NCI-H82 treated with DMSO at 0.1 percent for 48 hours (cell line): ENCODE results near the gene CAPN2.

Experiments
- DNase-seq: peaks from one replicate; lab custom pipeline; 2025; ENCODE audit not compliant: unreplicated experiment; lab: John Stamatoyannopoulos, UW

Gene CAPN2

DNA sequence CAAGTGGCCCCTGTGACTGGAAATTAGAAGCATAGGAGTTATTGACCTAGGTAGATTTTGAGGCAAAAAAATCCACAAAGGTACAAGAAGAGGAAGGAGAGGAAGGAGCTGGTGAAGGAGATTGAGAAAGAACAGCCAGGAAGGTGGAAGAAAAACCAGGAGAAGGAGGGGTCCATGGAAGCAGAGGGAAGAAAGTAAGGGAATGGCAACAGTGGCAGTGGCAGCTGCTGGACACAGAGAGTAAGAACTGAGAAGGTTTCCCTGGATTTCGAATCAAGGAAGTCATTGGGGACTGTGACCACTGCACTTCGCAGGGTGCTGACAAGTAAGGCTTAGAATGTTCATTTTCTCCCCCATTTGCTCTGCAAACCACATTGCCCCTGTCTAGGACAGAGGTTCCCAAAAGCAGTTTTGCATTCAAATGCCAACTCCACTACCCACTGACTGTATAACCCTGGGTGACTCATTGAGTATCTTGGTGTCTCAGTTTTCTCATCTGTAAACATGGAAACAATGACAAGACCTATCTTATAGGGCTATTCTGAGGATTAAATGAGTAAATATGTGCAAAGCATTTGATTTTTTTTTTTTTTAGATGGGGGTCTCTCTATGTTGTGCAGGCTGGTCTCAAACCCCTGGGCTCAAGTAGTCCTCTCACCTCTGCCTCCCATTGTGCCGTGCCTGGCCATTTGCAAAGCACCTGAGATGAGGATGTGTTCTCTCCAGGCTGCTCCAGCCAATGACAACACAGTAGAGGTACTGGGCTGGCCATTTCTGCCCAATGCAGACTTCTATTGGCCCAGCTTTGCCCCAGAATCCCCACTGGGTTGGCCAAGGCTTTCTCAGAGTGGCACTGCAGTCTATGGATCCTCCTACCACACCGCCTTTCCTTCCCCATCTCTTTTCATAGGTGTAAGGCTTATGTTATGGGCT is 9.3 kb upstream of the CAPN2 start:
- DNase-seq = no peak

DNA sequence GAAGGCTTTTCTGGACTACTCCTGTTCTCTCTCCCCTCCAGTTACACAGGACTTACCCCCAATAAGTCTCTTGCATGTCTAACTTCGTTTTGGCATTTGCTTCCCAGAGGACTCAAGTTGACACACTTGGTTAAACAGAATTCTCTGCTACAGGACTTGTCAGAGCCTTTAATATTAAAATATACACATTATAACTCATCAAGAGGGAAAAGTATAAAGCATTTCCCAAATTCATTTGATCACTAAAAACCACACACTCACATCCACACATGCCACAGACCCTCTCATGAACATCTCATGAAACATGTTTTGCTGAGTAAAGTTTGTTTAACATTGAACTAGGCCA is 8.7 kb upstream of the CAPN2 start:
- no peak for DNase-seq

DNA sequence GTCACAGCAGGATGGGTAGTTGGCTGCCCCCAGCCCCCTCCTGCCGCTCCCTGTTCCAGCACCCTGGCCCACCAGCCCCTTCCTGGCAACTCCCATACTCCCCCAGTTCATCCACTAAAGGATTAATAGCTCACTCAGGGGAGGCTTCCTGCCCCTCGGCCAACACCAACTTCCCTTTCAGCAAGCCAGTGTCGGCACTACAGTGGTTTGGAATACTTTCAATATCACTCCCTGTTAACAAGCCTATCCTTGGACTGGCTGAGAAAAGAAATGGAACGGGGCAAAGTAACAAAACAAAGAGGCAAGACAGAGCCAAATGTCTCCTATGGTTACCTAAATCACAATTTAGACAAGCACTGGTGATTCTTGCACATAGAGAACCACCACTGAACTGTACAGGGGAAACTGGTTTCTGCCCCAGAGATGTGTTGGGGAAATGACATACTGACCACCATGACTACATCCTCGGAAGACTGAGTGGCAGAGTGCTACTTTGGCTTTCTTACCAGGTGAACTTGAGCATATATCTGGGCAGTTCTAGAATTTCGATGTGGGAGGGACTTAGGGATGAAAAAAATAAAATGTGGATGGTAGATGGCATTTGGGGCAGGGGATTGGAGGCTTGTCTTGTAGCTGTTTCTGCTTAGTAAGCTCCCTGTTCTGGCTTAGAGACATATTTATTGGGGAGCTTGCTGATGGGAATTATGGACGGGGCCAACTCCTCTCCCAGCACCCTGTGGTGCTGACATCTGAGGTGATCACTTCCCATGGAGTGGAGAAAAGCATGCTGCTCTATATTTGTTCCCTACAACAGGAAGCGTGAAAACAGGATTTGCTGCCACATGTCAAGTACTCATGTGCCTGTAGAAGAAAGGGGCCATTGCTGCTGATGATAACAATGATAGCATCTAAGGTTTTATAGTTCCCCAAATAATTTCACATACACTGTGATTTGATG is 7.1 kb upstream of the CAPN2 start:
- DNase-seq = no peak

DNA sequence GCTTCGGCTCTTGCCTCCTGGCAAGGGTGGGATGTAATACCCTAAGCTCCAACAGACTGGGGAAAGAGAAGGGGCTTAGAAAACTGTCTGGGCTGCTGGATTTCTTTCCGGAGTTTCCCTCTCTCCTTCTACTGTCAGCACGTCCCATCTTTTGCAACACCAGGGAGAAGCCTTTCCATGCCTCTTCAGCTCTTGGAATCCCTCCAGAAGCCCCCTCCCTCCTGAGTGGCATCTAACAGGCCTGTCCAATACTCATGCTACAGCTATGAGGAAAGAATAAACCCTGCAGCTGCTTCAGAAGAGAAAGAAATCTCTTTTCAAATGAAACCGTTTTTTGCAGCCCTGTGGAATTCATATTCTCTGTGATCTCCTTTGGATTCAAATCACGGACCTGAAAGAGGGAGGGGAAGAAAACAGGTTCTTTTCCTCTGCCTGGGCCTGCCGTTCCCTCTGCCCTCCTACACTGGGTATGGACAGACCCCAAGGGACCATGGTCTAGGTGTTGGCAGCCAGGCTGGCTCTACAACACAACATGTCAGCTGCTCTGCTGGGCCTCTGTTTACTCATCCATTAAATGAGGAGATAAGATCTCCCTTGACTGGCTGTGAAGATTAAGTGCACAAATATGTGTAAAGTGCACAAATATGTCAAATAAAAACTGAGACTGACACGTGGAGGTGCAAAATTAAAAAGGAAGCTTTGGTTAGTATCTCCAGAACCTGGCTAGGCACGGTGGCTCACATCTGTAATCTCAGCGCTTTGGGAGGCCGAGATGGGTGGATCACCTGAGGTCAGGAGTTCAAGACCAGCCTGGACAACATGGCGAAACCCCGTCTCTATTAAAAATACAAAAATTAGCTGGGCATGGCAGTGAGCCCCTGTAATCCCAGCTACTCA is 6.0 kb upstream of the CAPN2 start:
- DNase-seq = peak; percentile 9

DNA sequence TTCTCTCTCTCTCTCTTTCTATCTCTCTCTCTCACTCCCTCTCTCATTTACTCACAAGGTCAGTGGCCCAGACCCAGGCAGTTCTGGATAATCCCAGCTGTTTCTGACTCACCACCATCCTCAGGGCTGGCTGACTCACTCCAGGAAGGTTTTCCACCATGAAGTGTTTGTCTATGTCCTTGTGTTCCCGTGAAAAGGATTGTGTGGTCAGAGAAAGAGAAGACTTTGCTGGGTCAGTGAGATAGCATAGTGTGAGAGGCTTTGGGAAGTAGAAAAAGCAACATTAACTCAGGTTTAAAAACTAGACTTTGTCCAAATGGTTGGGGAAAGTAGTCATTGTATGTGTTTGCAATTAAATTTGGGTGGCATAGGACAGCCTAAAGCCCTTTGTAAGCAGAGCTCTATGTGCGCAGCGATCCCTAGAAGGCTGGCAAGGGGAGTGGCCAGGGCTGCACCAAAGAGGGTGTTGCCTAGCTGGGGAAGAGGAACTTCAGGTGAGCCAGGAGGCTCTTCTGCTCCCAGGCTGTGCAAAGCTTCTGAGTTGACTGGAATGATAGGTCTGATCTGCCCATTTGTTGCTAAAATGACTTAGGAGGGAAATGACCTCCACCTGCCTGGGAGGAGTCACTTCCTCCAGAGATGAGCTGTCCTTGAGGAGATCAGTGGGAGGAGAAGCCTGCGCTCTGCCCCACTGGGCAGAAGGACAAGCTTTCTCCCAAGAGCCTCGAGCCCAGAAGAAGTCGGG is 4.9 kb upstream of the CAPN2 start:
- no peak for DNase-seq

DNA sequence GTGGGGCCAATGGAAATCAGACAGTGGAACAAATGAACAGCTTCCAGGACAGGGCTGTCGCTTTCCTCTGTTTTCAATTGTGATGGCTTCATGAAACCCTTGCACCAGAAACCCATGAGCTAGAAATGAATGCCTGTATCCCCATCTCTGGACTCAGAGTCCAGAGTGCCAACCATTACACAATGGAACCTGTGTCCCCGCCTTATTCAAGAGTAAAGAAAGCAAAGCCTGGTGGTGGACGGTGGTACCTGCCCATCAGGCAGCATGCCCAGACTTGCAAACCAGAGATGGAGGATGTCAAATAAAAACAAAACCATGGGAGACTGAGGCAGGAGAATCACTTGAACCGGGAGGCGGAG is 4.4 kb upstream of the CAPN2 start:
- no peak for DNase-seq

DNA sequence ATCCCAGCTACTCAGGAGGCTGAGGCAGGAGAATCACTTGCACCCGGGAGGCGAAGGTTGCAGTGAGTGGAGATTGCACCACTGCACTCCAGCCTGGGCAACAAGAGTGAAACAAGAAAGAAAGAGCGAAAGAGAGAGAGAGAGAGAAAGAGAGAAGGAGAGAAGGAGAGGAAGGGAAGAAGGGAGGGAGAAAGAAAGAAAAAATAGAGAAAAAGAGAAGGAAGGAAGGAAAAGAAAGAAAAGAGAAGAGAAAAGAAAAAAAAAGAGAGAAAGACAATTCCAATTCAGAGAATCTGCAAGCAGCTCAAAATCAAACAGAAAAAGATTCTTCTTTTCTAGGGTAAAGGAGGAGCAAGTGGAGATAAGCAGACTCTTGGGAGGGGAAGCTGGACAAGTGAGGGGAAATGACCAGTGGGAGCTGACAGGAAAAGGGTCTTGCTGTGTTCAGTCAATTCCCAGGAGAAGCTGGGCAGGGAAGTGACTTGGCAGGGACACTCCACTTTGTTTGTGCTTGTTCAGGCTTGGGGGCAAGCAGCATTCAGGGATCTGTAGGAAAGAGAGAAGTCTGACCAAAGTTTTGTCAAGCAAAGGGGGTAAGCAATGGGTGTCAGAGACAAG is 3.6 kb upstream of the CAPN2 start:
- DNase-seq = no peak

DNA sequence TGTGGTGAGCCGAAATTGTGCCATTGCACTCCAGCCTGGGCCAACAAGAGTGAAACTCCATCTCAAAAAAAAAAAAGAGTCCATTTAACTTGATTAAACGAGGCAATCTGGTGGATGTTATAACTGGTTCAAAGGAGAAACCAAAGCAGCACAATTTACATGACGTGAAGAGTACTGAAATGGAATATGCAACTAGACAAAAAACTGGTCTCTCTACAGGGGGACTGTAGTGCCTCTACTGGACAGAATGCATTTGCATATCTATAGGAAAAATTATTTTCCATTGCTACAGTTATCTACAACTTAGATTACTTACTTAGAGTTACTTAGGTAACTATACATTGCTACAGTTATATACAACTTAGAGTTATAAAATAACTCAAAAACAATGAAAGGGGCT is 2.7 kb upstream of the CAPN2 start:
- DNase-seq = no peak

DNA sequence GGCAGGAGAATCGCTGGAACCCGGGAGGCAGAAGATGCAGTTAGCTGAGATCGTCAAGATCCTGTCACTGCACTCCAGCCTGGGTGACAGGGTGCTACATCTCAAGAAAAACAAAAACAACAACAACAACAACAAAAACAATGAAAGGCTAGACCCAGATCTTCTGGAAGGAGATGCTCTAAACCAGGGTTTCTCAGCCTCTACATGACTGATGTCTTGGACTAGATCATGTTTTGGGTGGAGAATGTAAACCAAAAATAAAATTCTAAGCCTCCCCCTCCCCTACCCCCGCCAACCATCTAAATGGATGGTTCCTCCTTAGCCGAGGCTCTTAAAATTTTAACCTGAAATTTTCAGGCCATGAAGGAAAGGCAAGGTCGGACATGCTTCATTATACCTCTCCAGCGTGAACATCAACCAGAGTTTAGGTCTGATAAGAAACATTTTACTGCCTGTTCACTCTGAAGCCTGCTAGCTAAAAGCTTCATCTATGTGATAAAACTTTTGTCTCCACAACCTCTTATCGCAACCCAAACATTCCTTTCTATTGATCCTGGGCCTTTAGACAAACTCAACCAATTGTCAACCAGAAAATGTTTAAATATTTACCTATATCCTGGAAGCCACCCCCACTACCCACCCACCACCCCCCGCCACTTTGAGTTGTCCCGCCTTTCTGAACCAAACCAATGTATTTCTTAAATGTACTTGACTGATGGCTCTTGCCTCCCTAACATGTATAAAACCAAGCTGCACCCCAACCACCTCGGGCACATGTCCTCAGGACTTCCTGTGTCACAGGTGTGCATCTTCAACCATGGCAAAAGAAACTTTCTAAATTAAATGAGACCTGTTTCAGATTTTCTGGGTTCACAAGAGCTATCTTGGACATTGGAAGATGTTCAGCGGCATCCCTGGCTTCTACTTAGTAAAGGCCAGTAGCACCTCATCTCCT is 1.9 kb upstream of the CAPN2 start:
- no peak for DNase-seq

DNA sequence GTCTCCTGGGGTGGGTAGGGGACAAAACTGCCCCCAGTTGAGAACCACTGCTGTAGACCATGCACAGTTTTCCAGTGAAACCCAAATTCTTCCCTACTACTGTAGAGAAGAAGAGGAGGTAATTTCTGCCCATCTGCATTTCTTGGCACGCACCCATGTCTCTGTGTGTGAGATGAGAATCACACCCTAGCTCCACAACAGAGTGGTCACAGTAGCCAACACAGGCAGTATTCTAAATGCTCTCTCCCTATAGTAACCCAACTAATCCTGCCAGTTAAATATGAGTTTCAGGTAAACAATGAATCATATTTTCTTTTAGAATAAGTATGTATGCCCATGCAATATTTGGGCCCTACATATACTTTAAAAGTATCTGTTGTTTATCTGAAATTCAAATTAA is 1.2 kb upstream of the CAPN2 start:
- DNase-seq = no peak

DNA sequence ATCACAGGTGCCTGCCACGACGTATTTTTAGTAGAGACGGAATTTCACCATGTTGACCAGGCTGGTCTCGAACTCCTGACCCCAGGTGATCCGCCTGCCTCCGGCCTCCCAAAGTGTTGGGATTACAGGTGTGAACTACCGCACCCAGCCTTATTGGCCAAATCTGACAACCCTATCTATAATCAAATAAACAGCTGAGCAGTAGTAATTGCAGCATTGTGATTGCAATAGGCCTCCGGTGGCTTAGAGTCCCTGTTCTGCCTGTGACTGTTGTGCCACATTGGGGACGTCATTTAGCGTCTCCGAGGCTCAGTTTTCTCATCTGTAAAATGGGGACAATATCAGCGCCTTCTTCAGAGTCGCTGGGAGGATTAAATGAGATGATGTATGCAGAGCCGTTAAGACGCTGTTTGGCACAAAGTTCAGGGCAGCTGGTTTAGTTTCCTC is 569 bp upstream of the CAPN2 start:
- no peak for DNase-seq

DNA sequence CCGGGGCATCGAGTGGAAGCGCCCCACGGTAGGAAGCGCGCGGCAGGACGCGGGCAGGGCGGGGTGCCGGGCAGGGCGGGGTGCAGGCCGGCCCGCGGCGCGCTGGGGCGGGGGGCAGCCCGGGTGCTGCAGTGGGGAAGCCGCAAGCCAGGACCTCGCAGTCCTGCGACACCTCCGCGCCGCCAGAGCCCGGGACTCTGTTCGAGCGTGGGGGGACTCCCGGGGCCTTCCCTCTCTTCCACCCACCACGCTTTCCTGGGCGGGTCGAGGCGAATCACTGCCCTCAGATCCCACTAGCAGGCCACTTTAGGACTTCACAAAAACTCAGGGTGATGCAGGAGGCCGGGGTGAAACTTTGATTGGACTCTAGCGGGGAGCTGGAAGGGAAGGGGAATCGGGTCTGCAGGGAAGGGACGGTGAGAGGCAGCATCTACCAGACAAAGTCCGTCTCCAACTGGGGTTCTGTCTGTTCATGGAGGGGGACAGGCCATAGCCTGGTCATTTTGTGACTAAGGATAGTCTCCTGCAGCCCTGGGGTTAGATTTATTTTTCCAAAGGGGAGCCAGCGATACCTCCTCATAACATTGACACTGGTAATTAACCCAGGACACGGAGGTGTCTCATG is 623 bp downstream of the CAPN2 start:
- no peak for DNase-seq

DNA sequence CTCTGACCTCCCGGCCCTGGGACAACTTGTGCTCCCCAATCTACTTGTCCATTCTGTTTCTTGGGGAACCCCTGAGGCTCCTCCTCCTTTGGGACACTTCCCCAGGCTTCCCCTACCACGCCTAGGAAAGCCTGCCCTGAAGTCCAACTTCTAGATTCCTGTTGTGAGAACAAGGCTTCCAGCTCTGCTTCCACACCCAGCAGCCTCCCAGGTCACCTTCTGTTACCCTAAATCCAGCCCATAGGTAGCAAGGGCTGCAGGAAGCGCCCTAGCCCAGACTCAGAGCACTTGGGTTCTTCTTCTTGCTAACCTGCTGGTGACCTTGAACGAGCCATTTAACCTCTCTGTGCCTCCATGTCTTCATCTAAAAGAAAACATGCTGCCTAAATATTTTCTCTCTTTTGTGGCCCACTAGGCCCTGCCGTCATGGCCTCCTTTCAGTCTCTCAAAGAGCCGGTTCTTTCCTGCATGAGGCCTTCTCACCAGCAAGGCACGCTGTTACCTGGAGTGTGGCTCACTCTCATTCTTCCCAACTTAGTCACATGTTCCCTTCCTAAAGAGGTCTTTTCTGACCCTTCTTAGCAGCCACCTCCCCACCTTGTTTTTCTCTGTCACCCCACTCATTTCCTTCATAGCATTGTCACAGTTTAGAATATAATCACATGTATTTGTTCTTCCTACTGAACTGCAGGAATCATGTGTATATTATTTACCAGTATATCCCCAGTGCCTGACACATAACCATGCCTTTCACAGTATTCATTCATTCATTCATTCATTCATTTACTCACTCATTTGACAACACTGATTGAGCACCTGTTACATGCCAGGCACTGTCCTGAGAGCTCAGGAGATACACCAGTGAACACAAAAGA is 1.4 kb downstream of the CAPN2 start:
- DNase-seq = no peak

DNA sequence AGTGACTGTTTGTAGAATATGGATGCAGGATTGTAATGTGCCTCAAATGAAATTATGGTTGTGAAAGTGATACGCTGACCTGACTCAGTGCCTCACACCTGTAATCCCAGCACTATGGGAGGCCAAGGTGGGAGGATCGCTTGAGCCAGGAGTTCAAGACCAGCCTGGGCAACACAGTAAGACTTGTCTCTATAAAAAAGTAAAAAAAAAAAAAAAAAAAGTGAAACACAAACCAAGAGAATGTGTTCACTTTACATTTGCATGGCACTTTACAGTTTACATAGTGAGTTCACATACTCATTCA is 2.0 kb downstream of the CAPN2 start:
- DNase-seq = no peak

DNA sequence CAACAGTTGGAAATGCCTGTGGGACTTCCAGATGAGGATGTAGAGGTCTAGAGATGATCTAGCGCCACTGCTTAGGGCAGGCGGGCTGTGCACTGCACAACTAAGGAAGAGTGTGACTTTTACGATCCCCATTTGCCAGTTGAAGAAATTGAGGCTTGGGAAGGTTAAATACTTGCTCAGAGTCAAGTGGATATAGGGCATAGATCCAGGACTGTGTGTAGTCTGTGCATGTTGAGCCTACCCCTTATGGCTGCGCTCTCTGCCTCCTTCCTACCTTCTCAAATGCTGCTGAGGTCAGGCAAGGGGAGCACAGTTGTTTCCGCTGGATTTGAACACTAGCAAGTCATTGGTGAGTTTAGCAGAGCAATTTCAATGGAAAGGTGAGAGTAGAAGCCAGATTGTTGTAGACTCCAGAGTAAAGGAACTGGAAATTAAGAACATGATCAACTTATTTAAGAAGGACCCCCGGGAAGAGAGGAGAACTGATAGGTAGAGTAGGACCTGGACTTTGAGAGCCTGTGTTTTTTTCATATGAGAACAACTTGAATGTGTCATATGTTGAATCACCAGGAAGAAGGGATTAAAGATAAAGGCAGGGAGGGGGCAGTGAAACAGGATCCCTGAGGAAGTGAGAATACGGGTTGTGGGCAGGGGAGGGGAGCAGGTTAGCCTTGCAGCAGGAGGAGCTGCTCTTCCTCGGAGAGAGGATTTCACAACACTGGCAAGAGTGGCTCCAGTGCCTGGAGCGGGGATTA is 2.7 kb downstream of the CAPN2 start:
- peak; percentile 57 for DNase-seq

DNA sequence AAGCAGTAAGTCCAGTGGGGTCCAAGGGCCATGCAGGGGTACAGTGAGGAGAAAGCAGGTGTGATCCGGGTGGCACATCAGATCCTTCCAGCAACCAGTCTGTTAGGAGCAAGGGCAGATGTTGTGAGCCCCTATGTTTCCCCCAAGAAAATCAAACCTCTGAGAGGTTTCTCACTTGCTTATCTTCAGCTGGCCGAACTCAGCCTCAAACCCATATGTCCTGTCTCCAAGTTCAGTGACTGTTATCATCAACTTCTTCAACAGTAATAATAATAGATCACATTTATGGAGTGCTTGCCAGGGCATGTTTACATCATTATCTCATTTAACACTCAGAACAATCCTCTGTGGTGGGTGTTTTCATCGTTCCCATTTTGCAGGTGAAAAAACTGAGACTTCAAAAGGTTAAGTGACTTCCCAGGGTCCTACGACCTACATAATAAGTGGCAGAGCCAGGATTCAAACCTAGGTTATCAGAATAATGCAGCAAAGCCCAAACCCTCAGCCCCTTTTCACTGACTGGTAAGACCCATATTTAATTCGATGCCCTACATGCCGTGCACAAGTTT is 3.3 kb downstream of the CAPN2 start:
- no peak for DNase-seq
